Gastroesophageal sphincter (tissue), 4 donors: ENCODE results near the gene ADAMTS9. TPM values are rescaled to one million over a fixed set of nuclear protein-coding genes. Genes with fewer than 3 reads are reported as not detected.
A peak's percentile ranks its signal among the peaks of the same experiment; 100 is the strongest.

Experiments used
- ATAC-seq: fragments of 150-250 bp; one replicate; pipeline ENCODE4 v1.9.1; 2016; ENCODE audit warnings: mild to moderate bottlenecking, moderate library complexity
- H3K27ac ChIP-seq, 4 donors: fragments of 200-600 bp; sonication (generic) in 3 of 4; 1 replicate in 3 of 4; 2 replicates in 1 of 4; pipeline ENCODE4 v1.5.1; 2016 to 2019
- H3K27me3 ChIP-seq: fragments of 200-600 bp; sonication (generic); one replicate; pipeline ENCODE4 v1.5.1; 2019
- H3K36me3 ChIP-seq, 2 donors: fragments of 200-600 bp; sonication (generic); one replicate each; pipeline ENCODE4 v1.5.1; 2019; ENCODE audit warnings: control low read depth in 1 of 2
- H3K4me1 ChIP-seq, 3 donors: fragments of 200-600 bp; sonication (generic); 1 replicate in 2 of 3; 2 replicates in 1 of 3; pipeline ENCODE4 v1.5.1; 2016 to 2019; ENCODE audit warnings: control low read depth in 2 of 3
- H3K4me3 ChIP-seq, 2 donors: fragments of 200-600 bp; sonication (generic); one replicate each; pipeline ENCODE4 v1.5.1; 2019; ENCODE audit warnings: mild to moderate bottlenecking in 1 of 2, moderate library complexity in 1 of 2
- H3K9me3 ChIP-seq, 3 donors: fragments of 200-600 bp; sonication (generic); one replicate each; pipeline ENCODE4 v1.5.1; 2017 to 2019; ENCODE audit warnings: control low read depth in 2 of 3
- EP300 ChIP-seq: sonication (generic); formaldehyde crosslinking; IDR thresholded peaks from one replicate; pipeline ENCODE4 v1.6.1; 2017; ENCODE audit warnings: antibody characterized with exemption, mild to moderate bottlenecking
- POLR2A ChIP-seq, 2 donors: fragments of 450-650 bp; IDR thresholded peaks; one replicate each; pipeline ENCODE4 v1.6.1; 2017; ENCODE audit warnings: antibody characterized with exemption in 2 of 2, mild to moderate bottlenecking in 2 of 2, moderate library complexity in 1 of 2
- POLR2AphosphoS5 ChIP-seq: sonication (generic); formaldehyde crosslinking; IDR thresholded peaks from one replicate; pipeline ENCODE4 v1.6.1; 2017; ENCODE audit warnings: antibody characterized with exemption
- WGBS, 2 donors: methylation state at CpG; one replicate each; pipeline ENCODE4 v1.1.5; 2018; ENCODE audit warnings: low coverage in 1 of 2; 5-methylcytosine and 5-hydroxymethylcytosine counted together
- total RNA-seq, 4 donors: library from RNA; depleted of rRNA; stranded (reverse); fragments of >200 nt; gene quantifications; one replicate each; pipeline ENCODE4 v1.1.0, GENCODE V29; 2016
- TF ChIP-seq, protein P1 (sequence below), 4 experiments: fragments of 200-600 bp in 2 of 4; fragments of 450-650 bp in 2 of 4; sonication (generic) in 1 of 4; IDR thresholded peaks; one replicate each; pipeline ENCODE4 v1.5.1; 2017 to 2019; ENCODE audit warnings: antibody characterized with exemption in 4 of 4, mild to moderate bottlenecking in 2 of 4, moderate library complexity in 2 of 4

Gene ADAMTS9
- total RNA-seq, 4 donors from 2014 or later = 30.7 to 102 (median 48.3) TPM

- no peak for ATAC-seq
- Histone ChIP-seq H3K36me3 (peaks cover 0 to 27% of the 10 kb centered on the region in 2 donors), H3K9me3 (no peaks in the 10 kb centered on the region), H3K4me3 (no peak overlapping the region), H3K4me1 (peaks cover 0 to 11% (median 0%) of the 10 kb centered on the region in 3 donors), H3K27ac (peak overlapping the region in 3 of 4 donors; percentile 36 to 48 (median 47)), H3K27me3 (no peaks in the 10 kb centered on the region)
- WGBS, 2 donors = 76 to 82% methylated on average over 3 to 4 of the region's 4 CpGs
- TF ChIP-seq EP300 = no peak
- TF ChIP-seq, protein P1, sequence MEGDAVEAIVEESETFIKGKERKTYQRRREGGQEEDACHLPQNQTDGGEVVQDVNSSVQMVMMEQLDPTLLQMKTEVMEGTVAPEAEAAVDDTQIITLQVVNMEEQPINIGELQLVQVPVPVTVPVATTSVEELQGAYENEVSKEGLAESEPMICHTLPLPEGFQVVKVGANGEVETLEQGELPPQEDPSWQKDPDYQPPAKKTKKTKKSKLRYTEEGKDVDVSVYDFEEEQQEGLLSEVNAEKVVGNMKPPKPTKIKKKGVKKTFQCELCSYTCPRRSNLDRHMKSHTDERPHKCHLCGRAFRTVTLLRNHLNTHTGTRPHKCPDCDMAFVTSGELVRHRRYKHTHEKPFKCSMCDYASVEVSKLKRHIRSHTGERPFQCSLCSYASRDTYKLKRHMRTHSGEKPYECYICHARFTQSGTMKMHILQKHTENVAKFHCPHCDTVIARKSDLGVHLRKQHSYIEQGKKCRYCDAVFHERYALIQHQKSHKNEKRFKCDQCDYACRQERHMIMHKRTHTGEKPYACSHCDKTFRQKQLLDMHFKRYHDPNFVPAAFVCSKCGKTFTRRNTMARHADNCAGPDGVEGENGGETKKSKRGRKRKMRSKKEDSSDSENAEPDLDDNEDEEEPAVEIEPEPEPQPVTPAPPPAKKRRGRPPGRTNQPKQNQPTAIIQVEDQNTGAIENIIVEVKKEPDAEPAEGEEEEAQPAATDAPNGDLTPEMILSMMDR (IDR thresholded peaks at IDR 0.05) = no peak
- TF ChIP-seq POLR2A (IDR thresholded peaks at IDR 0.05) = no peak
- TF ChIP-seq POLR2AphosphoS5 = no peak
These were observed 13.2 kb downstream of the ADAMTS9 start for GRCh38 chr3:64674591-64675076.

DNA sequence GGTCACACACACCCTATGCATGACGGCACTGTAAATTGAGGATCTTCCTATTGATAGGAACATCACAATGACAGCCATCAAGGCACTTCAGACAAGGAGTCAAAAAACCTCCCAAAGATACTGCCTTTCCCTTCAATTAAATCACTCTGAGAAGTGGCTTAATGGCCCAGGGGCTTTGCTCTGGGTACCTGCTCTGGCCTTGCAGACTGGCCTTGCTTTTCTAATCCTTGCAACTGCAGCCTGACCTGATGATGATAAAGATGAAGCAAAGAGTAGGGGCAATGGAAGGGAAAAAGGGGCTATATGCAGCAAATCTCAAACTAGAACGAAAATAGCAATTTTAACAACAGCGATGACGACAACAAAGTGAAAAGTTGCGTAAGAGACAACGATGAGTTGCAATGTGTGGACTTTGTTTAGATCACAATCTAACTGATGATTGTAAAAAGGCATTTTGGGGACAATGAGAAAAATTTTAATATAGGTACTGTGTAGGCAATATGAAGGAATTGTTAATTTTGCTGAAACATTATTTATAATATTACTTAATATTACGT lies 14.6 kb downstream of the ADAMTS9 start:
- H3K4me3 ChIP-seq = no peak overlapping the region
- TF ChIP-seq POLR2AphosphoS5 = no peak
- TF ChIP-seq, protein P1 (IDR thresholded peaks at IDR 0.05) = no peak
- no peak for TF ChIP-seq EP300
- TF ChIP-seq POLR2A (IDR thresholded peaks at IDR 0.05) = no peak
- peaks cover 0 to 21% (median 2%) of the 10 kb centered on the region in 3 donors for H3K4me1 ChIP-seq
- H3K27ac ChIP-seq = no peak overlapping the region
- WGBS, 2 donors = 90 to 93% methylated on average over 6 to 7 of the region's 7 CpGs
- peaks cover 0 to 15% of the 10 kb centered on the region in 2 donors for H3K36me3 ChIP-seq
- H3K27me3 ChIP-seq = no peaks in the 10 kb centered on the region
- no peaks in the 10 kb centered on the region for H3K9me3 ChIP-seq
- ATAC-seq = no peak

- 72 to 75% methylated on average over 3 to 5 of the region's 10 CpGs for WGBS, 2 donors
- H3K27me3 ChIP-seq = no peaks in the 10 kb centered on the region
- no peaks in the 10 kb centered on the region for H3K36me3 ChIP-seq
- H3K4me3 ChIP-seq = no peak overlapping the region
- H3K4me1 ChIP-seq = peaks cover 9 to 54% (median 21%) of the 10 kb centered on the region in 3 donors
- no peak for TF ChIP-seq EP300
- no peak for TF ChIP-seq POLR2A (IDR thresholded peaks at IDR 0.05)
- no peak for TF ChIP-seq POLR2AphosphoS5
- H3K9me3 ChIP-seq = no peaks in the 10 kb centered on the region
- H3K27ac ChIP-seq = peak overlapping the region; percentile 30 to 80 (median 68)
- no peak for ATAC-seq
These were observed 19.0 kb downstream of the ADAMTS9 start for GRCh38 chr3:64668582-64669510.

DNA sequence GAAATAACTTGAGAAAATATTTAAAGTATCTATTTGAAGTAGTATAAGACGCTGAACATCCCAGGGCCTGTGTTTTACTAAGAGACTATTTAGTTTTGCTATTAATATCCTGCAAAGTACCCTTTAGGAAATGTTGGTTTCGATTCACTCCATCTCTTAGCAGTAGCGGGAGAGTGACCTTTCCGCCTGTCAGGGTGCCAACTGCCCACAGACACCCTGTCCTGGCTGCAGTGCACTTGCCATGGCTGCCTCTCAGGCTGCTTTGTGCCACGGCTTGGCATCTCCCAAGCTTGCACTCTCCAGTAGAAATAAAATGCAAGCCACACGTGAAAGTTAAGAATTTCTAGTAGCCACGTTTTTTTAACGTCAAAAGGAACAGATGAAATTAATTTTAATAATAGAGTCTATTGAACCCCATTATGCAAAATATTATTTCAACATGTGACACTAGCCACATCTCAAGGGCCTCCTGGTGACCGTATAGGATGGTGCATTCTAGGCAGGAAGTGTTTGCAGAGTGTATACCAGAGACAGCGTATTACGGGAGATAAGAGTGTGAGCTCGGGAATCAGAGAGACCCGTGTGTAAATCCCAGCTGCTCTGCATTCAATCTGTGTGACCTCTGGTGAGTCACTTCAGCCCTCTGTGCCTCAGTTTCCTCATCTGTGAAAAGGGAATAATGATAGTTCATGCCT lies 19.8 kb downstream of the ADAMTS9 start:
- Histone ChIP-seq H3K36me3 (no peaks in the 10 kb centered on the region), H3K4me1 (peaks cover 9 to 62% (median 21%) of the 10 kb centered on the region in 3 donors), H3K27ac (peak overlapping the region; percentile 57 to 80 (median 68)), H3K27me3 (no peaks in the 10 kb centered on the region), H3K4me3 (no peak overlapping the region), H3K9me3 (no peaks in the 10 kb centered on the region)
- TF ChIP-seq POLR2AphosphoS5 (peak; percentile 68), EP300 (no peak)
- TF ChIP-seq, protein P1 (IDR thresholded peaks at IDR 0.05) = no peak
- 61 to 62% methylated on average over 8 to 13 of the region's 13 CpGs for WGBS, 2 donors
- peak; percentile 54 for ATAC-seq

DNA sequence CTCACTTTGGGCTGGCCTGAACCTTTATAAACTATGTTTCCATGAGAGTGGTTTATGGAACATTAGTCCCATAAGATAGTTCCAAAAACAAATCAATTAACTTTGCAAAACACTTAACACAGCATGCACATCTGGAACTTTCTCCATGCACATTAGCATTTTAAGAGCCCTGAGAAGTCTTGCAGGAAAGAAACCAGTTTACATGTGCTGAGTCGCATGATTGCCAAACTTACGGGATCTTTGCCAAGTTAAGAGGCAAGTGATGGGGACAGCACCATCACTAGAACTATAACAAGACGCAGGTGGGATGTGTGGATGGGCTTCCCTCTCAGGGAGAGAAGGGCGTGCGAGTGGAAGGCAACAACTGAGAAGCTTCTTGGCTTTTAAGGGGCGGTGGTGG lies 20.7 kb downstream of the ADAMTS9 start:
- Histone ChIP-seq H3K4me3 (no peak overlapping the region), H3K36me3 (no peaks in the 10 kb centered on the region), H3K9me3 (no peaks in the 10 kb centered on the region), H3K4me1 (peaks cover 9 to 67% (median 21%) of the 10 kb centered on the region in 3 donors), H3K27ac (peak overlapping the region; percentile 57 to 80 (median 68)), H3K27me3 (no peaks in the 10 kb centered on the region)
- no peak for ATAC-seq
- no peak for TF ChIP-seq POLR2AphosphoS5
- no peak for TF ChIP-seq POLR2A (IDR thresholded peaks at IDR 0.05)
- no peak for TF ChIP-seq EP300
- TF ChIP-seq, protein P1 (IDR thresholded peaks at IDR 0.05) = no peak
- 59 to 69% methylated on average over 5 of the region's 6 CpGs for WGBS, 2 donors
